CD4-positive, CD25-positive, alpha-beta regulatory T cell (primary cell): ENCODE data around the gene SIK3. TPM values are rescaled to one million over a fixed set of nuclear protein-coding genes. Genes with fewer than 3 reads are reported as not detected.

Source experiments
- ATAC-seq, 2 donors: fragments of 150-1000 bp; cut with Tn5 transposase; one replicate each; pipeline ENCODE4 v1.10.0; 2021; ENCODE audit warnings: low read depth in 2 of 2, moderate number of reproducible peaks in 2 of 2, moderate library complexity in 1 of 2
- DNase-seq, 3 donors: peaks; one replicate each; pipeline versions ENCODE4 v3.0.0 to v3.0.0-alpha.2; 2012 to 2022; ENCODE audit warnings: mixed read lengths in 1 of 3
- H3K27ac ChIP-seq: one replicate; pipeline ENCODE4 v1.7.0; 2013; ENCODE audit warnings: mild to moderate bottlenecking, low read length; ENCODE audit not compliant: insufficient read depth, poor library complexity, severe bottlenecking
- H3K27me3 ChIP-seq: one replicate; pipeline ENCODE4 v1.7.0; 2013; ENCODE audit warnings: low read length; ENCODE audit not compliant: control insufficient read depth, insufficient read depth
- H3K36me3 ChIP-seq: one replicate; pipeline ENCODE4 v1.7.0; 2013; ENCODE audit warnings: mild to moderate bottlenecking, low read length, moderate library complexity; ENCODE audit not compliant: control insufficient read depth, insufficient read depth
- H3K4me1 ChIP-seq: 2 replicates; pipeline ENCODE4 v1.7.0; 2013; ENCODE audit warnings: mild to moderate bottlenecking, low read length; ENCODE audit not compliant: insufficient read depth, control insufficient read depth, poor library complexity, severe bottlenecking
- H3K4me3 ChIP-seq: one replicate; pipeline ENCODE4 v1.7.0; 2013; ENCODE audit warnings: low read depth, mild to moderate bottlenecking, low read length, moderate library complexity
- H3K9me3 ChIP-seq, 2 experiments: 1 replicate in 1 of 2; 2 replicates in 1 of 2; pipeline ENCODE4 v1.7.0; 2013; ENCODE audit warnings: low read length in 2 of 2, mild to moderate bottlenecking in 1 of 2, moderate library complexity in 1 of 2; ENCODE audit not compliant: control insufficient read depth in 2 of 2
- H3K27ac Mint-ChIP-seq, 3 donors: one replicate each; pipeline ENCODE4 v1.8.0; 2020 to 2022; ENCODE audit warnings: mild to moderate bottlenecking in 3 of 3, mixed read lengths in 3 of 3, moderate library complexity in 2 of 3
- H3K27me3 Mint-ChIP-seq: one replicate; pipeline ENCODE4 v1.8.0; 2022; ENCODE audit warnings: mild to moderate bottlenecking, mixed read lengths
- H3K36me3 Mint-ChIP-seq: one replicate; pipeline ENCODE4 v1.8.0; 2020; ENCODE audit warnings: mixed read lengths
- H3K4me1 Mint-ChIP-seq, 4 donors: one replicate each; pipeline ENCODE4 v1.8.0; 2020 to 2022; ENCODE audit warnings: mixed read lengths in 4 of 4, mild to moderate bottlenecking in 1 of 4
- H3K4me3 Mint-ChIP-seq, 4 donors: one replicate each; pipeline ENCODE4 v1.8.0; 2020 to 2022; ENCODE audit warnings: mild to moderate bottlenecking in 4 of 4, mixed read lengths in 4 of 4, moderate library complexity in 3 of 4
- H3K9me3 Mint-ChIP-seq, 7 donors: one replicate each; pipeline ENCODE4 v1.8.0; 2020 to 2022; ENCODE audit warnings: mixed read lengths in 7 of 7, mild to moderate bottlenecking in 3 of 7, moderate library complexity in 2 of 7
- polyA plus RNA-seq, 4 donors: library from polyadenylated mRNA; unstranded; fragments of 300-500 nt; fragmentation: Illumina TruSeq; gene quantifications; one replicate each; pipeline ENCODE4 v1.2.3, GENCODE V29; 2021
- total RNA-seq: library from RNA; stranded (reverse); gene quantifications from one replicate; pipeline ENCODE4 v1.2.3, GENCODE V29; 2022

SIK3 gene
- 55.2 TPM for total RNA-seq
- 1 to 10 TPM; 7.0 to 9.8 (median 9.0) TPM for polyA plus RNA-seq

GRCh38 chr11:117098269-117099232, at the start of gene SIK3:
TSS of gene SIK3 (minus strand) at chr11:117098428. CDS start at chr11:117098415, 13 bp downstream.
- Histone ChIP-seq H3K9me3 (no peaks in the 10 kb centered on the region), H3K27ac (peak within 1 kb of the TSS; percentile 94), H3K4me1 (peaks cover 44% of the 10 kb centered on the region), H3K4me3 (peak within 1 kb of the TSS; percentile 88), H3K36me3 (no peaks in the 10 kb centered on the region), H3K27me3 (no peaks in the 10 kb centered on the region)
- H3K27ac Mint-ChIP-seq: peak within 1 kb of the TSS; percentile 94 to 99 (median 99)
- peaks cover 19% of the 10 kb centered on the region for H3K27me3 Mint-ChIP-seq
- H3K4me1 Mint-ChIP-seq: peaks cover 14 to 55% (median 43%) of the 10 kb centered on the region in 4 donors
- H3K4me3 Mint-ChIP-seq: peak within 1 kb of the TSS; percentile 94 to 99 (median 98)
- DNase-seq (peak; percentile 90 to 92 (median 91)), ATAC-seq (peak; percentile 82 to 89)
- H3K9me3 Mint-ChIP-seq: peaks cover 0 to 2% (median 0%) of the 10 kb centered on the region in 7 donors
- H3K36me3 Mint-ChIP-seq: no peaks in the 10 kb centered on the region

GRCh38 chr11:117146521-117146920, 48.3 kb upstream of the SIK3 start:
- Mint-ChIP-seq H3K4me1 (peaks cover 23 to 69% (median 46%) of the 10 kb centered on the region in 4 donors), H3K9me3 (peaks cover 0 to 2% (median 0%) of the 10 kb centered on the region in 7 donors), H3K36me3 (peaks cover 3% of the 10 kb centered on the region), H3K27me3 (peaks cover 18% of the 10 kb centered on the region), H3K27ac (peak overlapping the region in 2 of 3 donors; percentile 52 to 67), H3K4me3 (peak overlapping the region; percentile 96 to 100 (median 98))
- Histone ChIP-seq H3K9me3 (no peaks in the 10 kb centered on the region), H3K27ac (no peak overlapping the region), H3K27me3 (no peaks in the 10 kb centered on the region), H3K36me3 (peaks cover 12% of the 10 kb centered on the region), H3K4me1 (peaks cover 34% of the 10 kb centered on the region), H3K4me3 (no peak overlapping the region)
- no peak for ATAC-seq
- DNase-seq: no peak

- Mint-ChIP-seq H3K9me3 (peaks cover 0 to 2% (median 0%) of the 10 kb centered on the region in 7 donors), H3K4me1 (peaks cover 22 to 60% (median 41%) of the 10 kb centered on the region in 4 donors), H3K27me3 (peaks cover 30% of the 10 kb centered on the region), H3K27ac (peak overlapping the region; percentile 91 to 99 (median 99)), H3K4me3 (peak overlapping the region; percentile 96 to 100 (median 98)), H3K36me3 (peaks cover 3% of the 10 kb centered on the region)
- Histone ChIP-seq H3K4me3 (peak overlapping the region; percentile 79), H3K4me1 (peaks cover 34% of the 10 kb centered on the region), H3K9me3 (no peaks in the 10 kb centered on the region), H3K36me3 (peaks cover 12% of the 10 kb centered on the region), H3K27me3 (no peaks in the 10 kb centered on the region), H3K27ac (peak overlapping the region; percentile 83)
- DNase-seq (peak in 2 of 3 donors; percentile 9 to 35), ATAC-seq (no peak)
These were observed 47.1 kb upstream of the SIK3 start for GRCh38 chr11:117145393-117145761.

DNA sequence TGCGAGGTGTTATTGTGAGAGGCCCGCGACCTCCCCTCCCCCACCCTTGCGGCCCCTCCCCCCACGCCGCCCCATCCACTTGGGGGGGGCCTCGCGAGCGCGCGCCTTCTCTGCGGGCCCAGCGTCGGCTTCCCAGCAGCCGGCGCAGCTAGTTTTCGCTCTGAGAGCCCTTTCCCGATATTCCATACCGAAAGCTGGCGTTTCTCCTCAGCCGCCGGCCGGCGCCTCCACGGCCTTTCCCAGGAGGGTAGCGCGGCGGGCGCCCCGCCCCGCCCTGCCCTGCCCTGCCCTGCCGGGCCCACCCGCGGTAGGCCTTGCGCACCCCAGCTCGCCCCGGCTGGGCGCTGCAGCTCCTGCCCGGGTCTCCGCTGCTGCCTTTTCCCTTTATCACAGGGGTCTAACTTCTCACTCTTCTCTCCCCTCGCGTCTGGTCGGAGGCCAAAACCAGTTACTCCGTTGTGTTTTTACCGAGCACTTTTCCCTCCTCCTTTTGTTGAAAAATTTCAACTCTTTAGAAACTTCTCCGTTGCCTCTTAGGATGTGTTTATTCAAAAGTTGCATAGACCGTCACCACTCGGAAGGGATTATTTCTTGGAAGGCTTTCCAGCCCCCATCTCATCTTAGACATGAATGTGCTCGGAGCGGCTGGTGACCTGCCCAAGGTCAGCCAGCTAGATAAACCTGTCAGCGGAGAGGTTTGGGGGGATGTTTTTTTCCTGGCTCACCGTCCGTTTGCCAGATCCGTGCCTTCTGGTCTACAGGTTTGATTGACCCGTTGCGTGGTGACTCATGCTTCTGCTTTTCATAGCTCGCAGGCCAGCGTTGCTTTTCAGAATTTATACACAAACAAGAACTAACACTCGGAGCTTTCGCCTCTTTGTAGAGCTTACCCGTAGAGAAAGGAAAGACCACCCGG, 46.5 kb upstream of the SIK3 start:
- Mint-ChIP-seq H3K27ac (peak overlapping the region; percentile 91 to 99 (median 99)), H3K27me3 (peaks cover 36% of the 10 kb centered on the region), H3K4me1 (peaks cover 21 to 55% (median 36%) of the 10 kb centered on the region in 4 donors), H3K9me3 (peaks cover 0 to 2% (median 0%) of the 10 kb centered on the region in 7 donors), H3K36me3 (peaks cover 3% of the 10 kb centered on the region), H3K4me3 (peak overlapping the region; percentile 96 to 100 (median 98))
- ATAC-seq (peak; percentile 32 to 40), DNase-seq (peak in 2 of 3 donors; percentile 38 to 50)
- Histone ChIP-seq H3K27me3 (no peaks in the 10 kb centered on the region), H3K4me1 (peaks cover 34% of the 10 kb centered on the region), H3K9me3 (no peaks in the 10 kb centered on the region), H3K36me3 (peaks cover 12% of the 10 kb centered on the region), H3K4me3 (peak overlapping the region; percentile 79), H3K27ac (peak overlapping the region; percentile 83)

GRCh38 chr11:117143871-117144476, 45.7 kb upstream of the SIK3 start, which contains the start of gene PAFAH1B2:
TSS of gene PAFAH1B2 (plus strand) at chr11:117144287. CDS start at chr11:117152448, 8,161 bp downstream.
- H3K27ac ChIP-seq: peak within 1 kb of the TSS; percentile 83
- ATAC-seq: peak; percentile 94 to 95

DNA sequence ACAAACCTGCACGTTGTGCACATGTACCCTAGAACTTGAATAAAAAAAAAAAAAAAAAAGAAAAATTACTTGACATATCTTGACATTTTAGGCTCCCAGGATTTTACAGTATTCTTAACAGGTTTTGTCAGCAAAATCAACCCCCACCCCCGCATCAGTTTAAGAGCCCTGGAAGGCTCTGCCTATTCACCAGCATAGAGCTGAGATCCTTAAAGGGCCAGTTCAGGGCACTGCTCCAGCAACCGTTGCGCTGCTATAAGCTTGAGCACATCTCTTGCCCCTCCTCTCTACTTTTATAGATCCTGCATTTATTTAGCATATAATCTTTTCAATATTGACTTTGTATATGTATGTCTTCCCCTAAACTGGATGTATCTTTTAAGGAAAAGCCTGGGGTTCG, 45.2 kb upstream of the SIK3 start:
- Histone ChIP-seq H3K4me1 (peaks cover 34% of the 10 kb centered on the region), H3K4me3 (peak overlapping the region; percentile 90), H3K27ac (peak overlapping the region; percentile 83), H3K9me3 (no peaks in the 10 kb centered on the region), H3K27me3 (peaks cover 2% of the 10 kb centered on the region), H3K36me3 (peaks cover 8% of the 10 kb centered on the region)
- Mint-ChIP-seq H3K4me1 (peaks cover 17 to 46% (median 31%) of the 10 kb centered on the region in 4 donors), H3K36me3 (peaks cover 3% of the 10 kb centered on the region), H3K4me3 (peak overlapping the region; percentile 91 to 100 (median 98)), H3K9me3 (peaks cover 0 to 2% (median 0%) of the 10 kb centered on the region in 7 donors), H3K27ac (peak overlapping the region; percentile 97 to 99 (median 98)), H3K27me3 (peaks cover 39% of the 10 kb centered on the region)
- peak in 1 of 3 donors; percentile 57 for DNase-seq
- ATAC-seq: peak in 1 of 2 donors; percentile 33

More at GRCh38 chr11:117143871-117144476, 45.7 kb upstream of the SIK3 start, which contains the start of gene PAFAH1B2:
- DNase-seq: peak; percentile 94 to 95 (median 94)
- Histone ChIP-seq H3K4me1 (peaks cover 34% of the 10 kb centered on the region), H3K9me3 (no peaks in the 10 kb centered on the region), H3K27me3 (peaks cover 2% of the 10 kb centered on the region), H3K36me3 (peaks cover 12% of the 10 kb centered on the region), H3K4me3 (peak within 1 kb of the TSS; percentile 90)
- Mint-ChIP-seq H3K4me3 (peak within 1 kb of the TSS; percentile 96 to 100 (median 98)), H3K4me1 (peaks cover 19 to 51% (median 34%) of the 10 kb centered on the region in 4 donors), H3K9me3 (peaks cover 0 to 2% (median 0%) of the 10 kb centered on the region in 7 donors), H3K36me3 (peaks cover 3% of the 10 kb centered on the region), H3K27me3 (peaks cover 39% of the 10 kb centered on the region), H3K27ac (peak within 1 kb of the TSS; percentile 98 to 99 (median 99))
